ENCODE measurements around the gene RNF215. TPM values are rescaled to one million over a fixed set of nuclear protein-coding genes. Genes with fewer than 3 reads are reported as not detected.

Gene RNF215
- total RNA-seq, 2 experiments from 2014 or later: 4.6 to 4.9 TPM

- DNase-seq (no peak), ATAC-seq (ENCODE audit: poor library complexity) (no peak)
- no peak for TF ChIP-seq CTCF (IDR thresholded peaks at IDR 0.05)
- H3K4me3 Mint-ChIP-seq: peak overlapping the region; percentile 42
- H3K27me3 Mint-ChIP-seq: no peaks in the 10 kb centered on the region
- H3K27ac ChIP-seq (ENCODE audit: low read depth in 1 of 2, low read length in 2 of 2): no peak overlapping the region
- H3K27ac Mint-ChIP-seq: peak overlapping the region; percentile 21
- no peaks in the 10 kb centered on the region for H3K9me3 ChIP-seq (ENCODE audit: control insufficient read depth in 1 of 2, insufficient read depth in 1 of 2, low read length in 2 of 2)
- H3K4me1 ChIP-seq (ENCODE audit: insufficient read depth, low read length): peaks cover 54% of the 10 kb centered on the region
- no peaks in the 10 kb centered on the region for H3K36me3 ChIP-seq (ENCODE audit: insufficient read depth, low read length)
- no peaks in the 10 kb centered on the region for H3K9me3 Mint-ChIP-seq
- H3K36me3 Mint-ChIP-seq (ENCODE audit: low read depth): no peaks in the 10 kb centered on the region
- intact Hi-C loops (cut with DNase I, micrococcal nuclease): loop anchor here (5.0 to 10.0 kb wide), 3 partner anchors 211 to 528 kb away; partner anchors contain the start of gene TCN2 (in 1 of the 2)
- CTCF ChIA-PET: interaction anchor here (1.0 to 7.8 kb wide), 3 partner anchors 30 to 106 kb away, joined by 6 to 63 read pairs (median 8); partner anchors contain the start of gene MTFP1
- H3K27me3 ChIP-seq (ENCODE audit: control insufficient read depth in 1 of 2, insufficient read depth in 2 of 2, low read length in 2 of 2): peaks cover 0 to 2% of the 10 kb centered on the region in 2 experiments
- no peak overlapping the region for H3K4me3 ChIP-seq (ENCODE audit: low read length)
- peaks cover 54% of the 10 kb centered on the region for H3K4me1 Mint-ChIP-seq (ENCODE audit: low read depth)
- POLR2A ChIA-PET: interaction anchor here (1.2 to 7.9 kb wide), 2 partner anchors 31 to 37 kb away, joined by 3 to 112 read pairs; partner anchors contain the start of genes CCDC157, MTFP1 and SF3A1
Observed at GRCh38 chr22:30393885-30394284, 6.7 kb upstream of the RNF215 start.

- Mint-ChIP-seq H3K9me3 (no peaks in the 10 kb centered on the region), H3K36me3 (ENCODE audit: low read depth) (no peaks in the 10 kb centered on the region), H3K4me3 (peak overlapping the region; percentile 42), H3K4me1 (ENCODE audit: low read depth) (peaks cover 48% of the 10 kb centered on the region), H3K27me3 (no peaks in the 10 kb centered on the region), H3K27ac (peak overlapping the region; percentile 21)
- peaks cover 0 to 2% of the 10 kb centered on the region in 2 experiments for H3K27me3 ChIP-seq (ENCODE audit: control insufficient read depth in 1 of 2, insufficient read depth in 2 of 2, low read length in 2 of 2)
- POLR2A ChIA-PET: interaction anchor here (7.9 kb wide), 1 partner anchor 31 kb away, joined by 112 read pairs; the partner anchor contains the start of gene MTFP1
- no peaks in the 10 kb centered on the region for H3K36me3 ChIP-seq (ENCODE audit: insufficient read depth, low read length)
- H3K27ac ChIP-seq (ENCODE audit: low read depth in 1 of 2, low read length in 2 of 2): no peak overlapping the region
- H3K4me3 ChIP-seq (ENCODE audit: low read length): no peak overlapping the region
- H3K9me3 ChIP-seq (ENCODE audit: control insufficient read depth in 1 of 2, insufficient read depth in 1 of 2, low read length in 2 of 2): no peaks in the 10 kb centered on the region
- ATAC-seq (ENCODE audit: poor library complexity): no peak
- TF ChIP-seq CTCF (IDR thresholded peaks at IDR 0.05): no peak
- H3K4me1 ChIP-seq (ENCODE audit: insufficient read depth, low read length): peaks cover 48% of the 10 kb centered on the region
- CTCF ChIA-PET: interaction anchor here (1.0 to 7.8 kb wide), 3 partner anchors 31 to 105 kb away, joined by 6 to 63 read pairs (median 8); partner anchors contain the start of gene MTFP1
- no peak for DNase-seq
- intact Hi-C loops (cut with DNase I, micrococcal nuclease): loop anchor here (5.0 to 10.0 kb wide), 3 partner anchors 212 to 529 kb away; partner anchors contain the start of gene TCN2 (in 1 of the 2)
Observed at GRCh38 chr22:30393322-30393680, 6.1 kb upstream of the RNF215 start.

- ChIA-PET CTCF (interaction anchor here (0.9 to 7.8 kb wide), 5 partner anchors 20 to 105 kb away, joined by 3 to 63 read pairs (median 8); partner anchors contain the start of gene MTFP1), POLR2A (interaction anchor here (1.2 to 4.4 kb wide), 5 partner anchors 20 to 104 kb away, joined by 3 to 27 read pairs (median 11); partner anchors contain the start of gene CASTOR1)
- Histone ChIP-seq H3K4me3 (ENCODE audit: low read length) (no peak overlapping the region), H3K27ac (ENCODE audit: low read depth in 1 of 2, low read length in 2 of 2) (no peak overlapping the region), H3K27me3 (ENCODE audit: control insufficient read depth in 1 of 2, insufficient read depth in 2 of 2, low read length in 2 of 2) (peaks cover 0 to 2% of the 10 kb centered on the region in 2 experiments), H3K36me3 (ENCODE audit: insufficient read depth, low read length) (no peaks in the 10 kb centered on the region), H3K4me1 (ENCODE audit: insufficient read depth, low read length) (peaks cover 43% of the 10 kb centered on the region), H3K9me3 (ENCODE audit: control insufficient read depth in 1 of 2, insufficient read depth in 1 of 2, low read length in 2 of 2) (no peaks in the 10 kb centered on the region)
- Mint-ChIP-seq H3K27ac (peak overlapping the region; percentile 67), H3K4me1 (ENCODE audit: low read depth) (peaks cover 43% of the 10 kb centered on the region), H3K36me3 (ENCODE audit: low read depth) (no peaks in the 10 kb centered on the region), H3K27me3 (no peaks in the 10 kb centered on the region), H3K9me3 (no peaks in the 10 kb centered on the region), H3K4me3 (no peak overlapping the region)
- no peak for TF ChIP-seq CTCF (IDR thresholded peaks at IDR 0.05)
- DNase-seq (peak in 1 of 14 experiments; percentile 20), ATAC-seq (ENCODE audit: poor library complexity) (no peak)
- intact Hi-C loops (cut with DNase I, micrococcal nuclease): loop anchor here (5.0 to 10.0 kb wide), 3 partner anchors 212 to 530 kb away; partner anchors contain the start of gene TCN2 (in 1 of the 2)
Observed at GRCh38 chr22:30392661-30393321, 5.6 kb upstream of the RNF215 start.

Measured in CD4-positive, alpha-beta T cell (primary cell).